Measurements from ENCODE around the gene C16orf78. TPM values are rescaled to one million over a fixed set of nuclear protein-coding genes. Genes with fewer than 3 reads are reported as not detected.

C16orf78 gene
- total and polyA plus RNA-seq, 7 experiments from 2014 or later = not detected

- H3K27me3 ChIP-seq (ENCODE audit: control insufficient read depth in 2 of 2, insufficient read depth in 2 of 2, low read length in 2 of 2) = no peaks in the 10 kb centered on the region
- Mint-ChIP-seq H3K27ac (peak overlapping the region in 2 of 9 donors; percentile 24 to 74), H3K4me3 (no peak overlapping the region), H3K27me3 (peaks cover 0 to 9% (median 0%) of the 10 kb centered on the region in 5 donors), H3K36me3 (no peaks in the 10 kb centered on the region), H3K4me1 (peaks cover 15 to 45% (median 29%) of the 10 kb centered on the region in 7 donors), H3K9me3 (no peaks in the 10 kb centered on the region)
- H3K4me1 ChIP-seq (ENCODE audit: control insufficient read depth in 2 of 2, insufficient read depth in 2 of 2, low read length in 2 of 2) = peaks cover 9 to 25% of the 10 kb centered on the region in 2 donors
- no peak overlapping the region for H3K27ac ChIP-seq (ENCODE audit: low read depth, low read length)
- ATAC-seq = no peak
- DNase-seq = no peak
- H3K4me3 ChIP-seq (ENCODE audit: low read length) = no peak overlapping the region
- ChIA-PET CTCF (interaction anchor here (1.2 to 1.9 kb wide), 2 partner anchors 39 to 149 kb away, joined by 4 to 10 read pairs; no protein-coding TSS in a partner anchor), POLR2A (no interaction called here)
- no peaks in the 10 kb centered on the region for H3K36me3 ChIP-seq (ENCODE audit: control insufficient read depth in 2 of 3, insufficient read depth in 3 of 3, low read length in 3 of 3)
- intact Hi-C loops (cut with micrococcal nuclease) = loop anchor here (10.0 kb wide), 2 partner anchors 411 to 581 kb away; partner anchors contain the start of genes ZNF423 (in 2 of the 2) and CNEP1R1 (in 1 of the 2)
- no peaks in the 10 kb centered on the region for H3K9me3 ChIP-seq (ENCODE audit: control insufficient read depth in 2 of 3, low read length in 3 of 3)
Measured at GRCh38 chr16:49443576-49443975, 70.0 kb downstream of the C16orf78 start.

- Mint-ChIP-seq H3K27me3 (peaks cover 0 to 21% (median 0%) of the 10 kb centered on the region in 5 donors), H3K4me3 (no peak overlapping the region), H3K27ac (no peak overlapping the region), H3K9me3 (no peaks in the 10 kb centered on the region), H3K4me1 (peaks cover 9 to 29% (median 15%) of the 10 kb centered on the region in 7 donors), H3K36me3 (no peaks in the 10 kb centered on the region)
- H3K4me1 ChIP-seq (ENCODE audit: control insufficient read depth in 2 of 2, insufficient read depth in 2 of 2, low read length in 2 of 2) = peaks cover 5 to 13% of the 10 kb centered on the region in 2 donors
- intact Hi-C loops (cut with micrococcal nuclease) = loop anchor here (10.0 kb wide), 2 partner anchors 408 to 578 kb away; partner anchors contain the start of genes ZNF423 (in 2 of the 2) and CNEP1R1 (in 1 of the 2)
- ATAC-seq (no peak), DNase-seq (no peak)
- ChIA-PET CTCF (no interaction called here), POLR2A (interaction anchor here (0.7 kb wide), 1 partner anchor 36 kb away, joined by 5 read pairs; no protein-coding TSS in a partner anchor)
- no peak overlapping the region for H3K4me3 ChIP-seq (ENCODE audit: low read length)
- H3K27me3 ChIP-seq (ENCODE audit: control insufficient read depth in 2 of 2, insufficient read depth in 2 of 2, low read length in 2 of 2) = no peaks in the 10 kb centered on the region
- no peaks in the 10 kb centered on the region for H3K9me3 ChIP-seq (ENCODE audit: control insufficient read depth in 2 of 3, low read length in 3 of 3)
- H3K36me3 ChIP-seq (ENCODE audit: control insufficient read depth in 2 of 3, insufficient read depth in 3 of 3, low read length in 3 of 3) = no peaks in the 10 kb centered on the region
- no peak overlapping the region for H3K27ac ChIP-seq (ENCODE audit: low read depth, low read length)
Measured at GRCh38 chr16:49446805-49447204, 73.2 kb downstream of the C16orf78 start.

Other genes starting within 250 kb of the C16orf78 start
- not detected for gene CBLN1, start 92.0 kb upstream of the C16orf78 start, total RNA-seq
- gene CBLN1, start 92.0 kb upstream of the C16orf78 start, polyA plus RNA-seq = not detected

All from naive thymus-derived CD4-positive, alpha-beta T cell (primary cell).